K562 (cell line): ENCODE data around the gene GNRHR. TPM values are rescaled to one million over a fixed set of nuclear protein-coding genes. Genes with fewer than 3 reads are reported as not detected.

ENCODE experiments used
- HINFP ChIP-seq: fragments of 450-650 bp; conservative IDR thresholded peaks from 2 replicates; pipeline ENCODE4 v1.6.1; 2016; ENCODE audit warnings: missing genetic modification characterization, low read depth, mild to moderate bottlenecking, control low read depth, missing compliant biosample characterization
- RBM14 ChIP-seq: fragments of 200-400 bp; formaldehyde crosslinking; IDR thresholded peaks from 2 replicates; pipeline ENCODE4 v1.6.1; 2018; ENCODE audit warnings: low read depth, mild to moderate bottlenecking, low read length, moderate library complexity, borderline replicate concordance; ENCODE audit not compliant: insufficient read depth
- RCOR1 ChIP-seq, 2 experiments: IDR thresholded peaks; 2 replicates each; pipeline ENCODE4 v1.6.1; 2012; ENCODE audit warnings: low read depth in 2 of 2, low read length in 2 of 2, borderline replicate concordance in 1 of 2, improper control_type of control experiment in 1 of 2
- SPI1 ChIP-seq: IDR thresholded peaks from 2 replicates; pipeline ENCODE4 v1.6.1; 2011; ENCODE audit warnings: low read depth, low read length, control low read depth, borderline replicate concordance
- TFAM ChIP-seq: fragments of 250-450 bp; sonication (Bioruptor Pico); conservative IDR thresholded peaks from 2 replicates; pipeline ENCODE4 v1.5.0; 2021; ENCODE audit warnings: mild to moderate bottlenecking, moderate library complexity
- TFE3 ChIP-seq: fragments of 450-650 bp; formaldehyde crosslinking; IDR thresholded peaks from 2 replicates; pipeline ENCODE4 v1.4.0; 2020; ENCODE audit warnings: mild to moderate bottlenecking, mixed read lengths
- ZKSCAN1 ChIP-seq: fragments of 150-350 bp; IDR thresholded peaks from 2 replicates; pipeline ENCODE4 v1.6.1; 2016; ENCODE audit warnings: low read depth, low read length
- ZNF398 ChIP-seq: fragments of 250-450 bp; sonication (Bioruptor Pico); IDR thresholded peaks from 2 replicates; pipeline ENCODE4 v1.8.0; 2021; ENCODE audit warnings: moderate library complexity, mild to moderate bottlenecking, inconsistent platforms
- polyA plus RNA-seq, 8 experiments: library from polyadenylated mRNA; depleted of rRNA in 4 of 8; stranded (reverse) in 5 of 8; unstranded in 3 of 8; fragments of >200 nt; fragmentation: Nextera tagmentation in 2 of 8; fragmentation: Illumina TruSeq in 1 of 8; extraction: Ambion mirVana in 2 of 8; extraction: Trizol in 1 of 8; gene quantifications; 2 replicates each; pipeline versions ENCODE4 v1.2.1 to v1.2.3, GENCODE V29; 2011 to 2014; ENCODE audit warnings: inconsistent platforms in 1 of 8, missing spikeins in 1 of 8
- total RNA-seq, 7 experiments: library from RNA; depleted of rRNA in 6 of 7; stranded (reverse); fragments of >200 nt in 6 of 7; fragmentation: Illumina TruSeq in 2 of 7; extraction: Trizol in 2 of 7; gene quantifications; 2 replicates each; pipeline versions ENCODE4 v1.2.1 to v1.2.3, GENCODE V29; 2011 to 2021; ENCODE audit warnings: low replicate concordance in 1 of 7
- TF ChIP-seq, protein P1 (sequence below): fragments of 150-350 bp; IDR thresholded peaks from 2 replicates; pipeline ENCODE4 v1.6.1; 2014; ENCODE audit warnings: low read depth, mild to moderate bottlenecking, low read length, borderline replicate concordance
- TF ChIP-seq, protein P2 (sequence below): sonication (generic); formaldehyde crosslinking; IDR thresholded peaks from 2 replicates; pipeline ENCODE4 v1.4.0; 2020; ENCODE audit warnings: mild to moderate bottlenecking, missing genetic modification reagents
- TF ChIP-seq, protein P3 (sequence below): fragments of 250-450 bp; sonication (Bioruptor Pico); IDR thresholded peaks from 2 replicates; pipeline ENCODE4 v1.5.1; 2021; ENCODE audit warnings: mild to moderate bottlenecking

Gene GNRHR
- total and polyA plus RNA-seq, 9 of the 15 experiments (the other 6 are each of a cell fraction or from before 2014, with no cell fraction given) = 0.06 to 0.13 TPM; not detected in 7

DNA sequence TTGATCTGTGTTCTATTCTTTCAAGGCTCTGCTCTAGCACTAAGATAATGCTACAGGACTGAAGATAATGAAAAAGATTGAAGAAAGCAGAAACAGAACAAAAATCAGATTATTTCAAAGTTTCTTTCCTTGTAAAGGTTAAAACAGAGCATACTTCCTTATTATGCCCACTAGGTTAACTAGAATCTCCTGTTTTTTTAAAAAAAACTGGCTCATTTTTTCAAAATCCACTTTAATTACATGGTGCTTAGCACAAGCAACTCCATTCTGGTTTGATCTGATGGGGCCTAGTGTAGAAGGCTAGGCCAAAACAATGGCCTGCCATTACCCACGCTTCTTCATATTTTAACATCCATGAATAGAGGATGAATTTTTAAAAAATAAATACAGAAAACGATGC is 52.0 kb downstream of the GNRHR start (continued):
- TF ChIP-seq, protein P1, sequence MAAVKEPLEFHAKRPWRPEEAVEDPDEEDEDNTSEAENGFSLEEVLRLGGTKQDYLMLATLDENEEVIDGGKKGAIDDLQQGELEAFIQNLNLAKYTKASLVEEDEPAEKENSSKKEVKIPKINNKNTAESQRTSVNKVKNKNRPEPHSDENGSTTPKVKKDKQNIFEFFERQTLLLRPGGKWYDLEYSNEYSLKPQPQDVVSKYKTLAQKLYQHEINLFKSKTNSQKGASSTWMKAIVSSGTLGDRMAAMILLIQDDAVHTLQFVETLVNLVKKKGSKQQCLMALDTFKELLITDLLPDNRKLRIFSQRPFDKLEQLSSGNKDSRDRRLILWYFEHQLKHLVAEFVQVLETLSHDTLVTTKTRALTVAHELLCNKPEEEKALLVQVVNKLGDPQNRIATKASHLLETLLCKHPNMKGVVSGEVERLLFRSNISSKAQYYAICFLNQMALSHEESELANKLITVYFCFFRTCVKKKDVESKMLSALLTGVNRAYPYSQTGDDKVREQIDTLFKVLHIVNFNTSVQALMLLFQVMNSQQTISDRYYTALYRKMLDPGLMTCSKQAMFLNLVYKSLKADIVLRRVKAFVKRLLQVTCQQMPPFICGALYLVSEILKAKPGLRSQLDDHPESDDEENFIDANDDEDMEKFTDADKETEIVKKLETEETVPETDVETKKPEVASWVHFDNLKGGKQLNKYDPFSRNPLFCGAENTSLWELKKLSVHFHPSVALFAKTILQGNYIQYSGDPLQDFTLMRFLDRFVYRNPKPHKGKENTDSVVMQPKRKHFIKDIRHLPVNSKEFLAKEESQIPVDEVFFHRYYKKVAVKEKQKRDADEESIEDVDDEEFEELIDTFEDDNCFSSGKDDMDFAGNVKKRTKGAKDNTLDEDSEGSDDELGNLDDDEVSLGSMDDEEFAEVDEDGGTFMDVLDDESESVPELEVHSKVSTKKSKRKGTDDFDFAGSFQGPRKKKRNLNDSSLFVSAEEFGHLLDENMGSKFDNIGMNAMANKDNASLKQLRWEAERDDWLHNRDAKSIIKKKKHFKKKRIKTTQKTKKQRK = no peak
- TF ChIP-seq ZKSCAN1 (no peak), SPI1 (no peak), RCOR1 (IDR thresholded peaks at IDR 0.05; ENCODE audit: borderline replicate concordance in 1 of 2, low read depth in 2 of 2, low read length in 2 of 2) (no peak), TFE3 (CRISPR knock-in tag) (no peak), RBM14 (no peak), HINFP (peak; percentile 52; the same call in 1 of the 2 replicates), ZNF398 (CRISPR knock-in tag) (peak; percentile 74), TFAM (CRISPR knock-in tag) (no peak)
- TF ChIP-seq, protein P2, sequence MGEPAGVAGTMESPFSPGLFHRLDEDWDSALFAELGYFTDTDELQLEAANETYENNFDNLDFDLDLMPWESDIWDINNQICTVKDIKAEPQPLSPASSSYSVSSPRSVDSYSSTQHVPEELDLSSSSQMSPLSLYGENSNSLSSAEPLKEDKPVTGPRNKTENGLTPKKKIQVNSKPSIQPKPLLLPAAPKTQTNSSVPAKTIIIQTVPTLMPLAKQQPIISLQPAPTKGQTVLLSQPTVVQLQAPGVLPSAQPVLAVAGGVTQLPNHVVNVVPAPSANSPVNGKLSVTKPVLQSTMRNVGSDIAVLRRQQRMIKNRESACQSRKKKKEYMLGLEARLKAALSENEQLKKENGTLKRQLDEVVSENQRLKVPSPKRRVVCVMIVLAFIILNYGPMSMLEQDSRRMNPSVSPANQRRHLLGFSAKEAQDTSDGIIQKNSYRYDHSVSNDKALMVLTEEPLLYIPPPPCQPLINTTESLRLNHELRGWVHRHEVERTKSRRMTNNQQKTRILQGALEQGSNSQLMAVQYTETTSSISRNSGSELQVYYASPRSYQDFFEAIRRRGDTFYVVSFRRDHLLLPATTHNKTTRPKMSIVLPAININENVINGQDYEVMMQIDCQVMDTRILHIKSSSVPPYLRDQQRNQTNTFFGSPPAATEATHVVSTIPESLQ (CRISPR knock-in tag) = no peak
- TF ChIP-seq, protein P3, sequence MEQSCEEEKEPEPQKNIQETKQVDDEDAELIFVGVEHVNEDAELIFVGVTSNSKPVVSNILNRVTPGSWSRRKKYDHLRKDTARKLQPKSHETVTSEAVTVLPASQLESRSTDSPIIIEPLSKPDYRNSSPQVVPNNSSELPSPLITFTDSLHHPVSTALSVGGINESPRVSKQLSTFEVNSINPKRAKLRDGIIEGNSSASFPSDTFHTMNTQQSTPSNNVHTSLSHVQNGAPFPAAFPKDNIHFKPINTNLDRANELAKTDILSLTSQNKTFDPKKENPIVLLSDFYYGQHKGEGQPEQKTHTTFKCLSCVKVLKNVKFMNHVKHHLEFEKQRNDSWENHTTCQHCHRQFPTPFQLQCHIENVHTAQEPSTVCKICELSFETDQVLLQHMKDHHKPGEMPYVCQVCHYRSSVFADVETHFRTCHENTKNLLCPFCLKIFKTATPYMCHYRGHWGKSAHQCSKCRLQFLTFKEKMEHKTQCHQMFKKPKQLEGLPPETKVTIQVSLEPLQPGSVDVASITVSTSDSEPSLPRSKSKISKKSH (CRISPR knock-in tag) = no peak
